ENCODE data around the gene NVL.

GRCh38 chr1:224338150-224338838, 8.3 kb upstream of the NVL start:
- TF ChIP-seq, protein P1, sequence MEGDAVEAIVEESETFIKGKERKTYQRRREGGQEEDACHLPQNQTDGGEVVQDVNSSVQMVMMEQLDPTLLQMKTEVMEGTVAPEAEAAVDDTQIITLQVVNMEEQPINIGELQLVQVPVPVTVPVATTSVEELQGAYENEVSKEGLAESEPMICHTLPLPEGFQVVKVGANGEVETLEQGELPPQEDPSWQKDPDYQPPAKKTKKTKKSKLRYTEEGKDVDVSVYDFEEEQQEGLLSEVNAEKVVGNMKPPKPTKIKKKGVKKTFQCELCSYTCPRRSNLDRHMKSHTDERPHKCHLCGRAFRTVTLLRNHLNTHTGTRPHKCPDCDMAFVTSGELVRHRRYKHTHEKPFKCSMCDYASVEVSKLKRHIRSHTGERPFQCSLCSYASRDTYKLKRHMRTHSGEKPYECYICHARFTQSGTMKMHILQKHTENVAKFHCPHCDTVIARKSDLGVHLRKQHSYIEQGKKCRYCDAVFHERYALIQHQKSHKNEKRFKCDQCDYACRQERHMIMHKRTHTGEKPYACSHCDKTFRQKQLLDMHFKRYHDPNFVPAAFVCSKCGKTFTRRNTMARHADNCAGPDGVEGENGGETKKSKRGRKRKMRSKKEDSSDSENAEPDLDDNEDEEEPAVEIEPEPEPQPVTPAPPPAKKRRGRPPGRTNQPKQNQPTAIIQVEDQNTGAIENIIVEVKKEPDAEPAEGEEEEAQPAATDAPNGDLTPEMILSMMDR (conservative IDR thresholded peaks at IDR 0.05 in 1 of 2, IDR thresholded peaks at IDR 0.05 in 1 of 2; ENCODE audit: low read depth in 1 of 2, low read length in 2 of 2), result no peak
- no peak for TF ChIP-seq EZH2 (IDR thresholded peaks at IDR 0.05; ENCODE audit: low read length, missing control alignments)
